Activated naive CD4-positive, alpha-beta T cell treated with Interleukin-2 at 50 U/mL for 16 hours (primary cell): ENCODE measurements around the gene PRPF19.

Source experiments
- DNase-seq: peaks from one replicate; pipeline ENCODE4 v3.0.0-alpha.2; 2020

Gene PRPF19

DNA sequence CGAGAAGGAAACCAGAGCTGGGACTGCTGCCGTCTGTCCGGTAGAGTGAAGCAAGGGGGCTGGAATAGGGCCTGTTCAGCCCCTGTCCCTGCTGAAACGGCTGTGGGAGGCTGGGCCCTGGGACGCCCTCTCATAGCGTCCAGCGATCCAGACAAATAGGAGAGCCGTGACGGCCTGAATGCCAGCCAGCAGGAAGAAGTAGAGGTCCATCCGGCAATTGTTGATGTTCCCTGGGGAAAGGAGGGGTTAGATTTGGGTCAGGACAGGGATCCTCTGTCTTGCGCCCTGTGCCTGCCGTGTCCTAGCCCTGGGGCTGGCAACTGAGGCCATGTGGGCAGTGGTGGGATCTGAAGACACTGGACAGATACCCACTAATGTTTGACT, 30.8 kb upstream of the PRPF19 start:
- DNase-seq: no peak

DNA sequence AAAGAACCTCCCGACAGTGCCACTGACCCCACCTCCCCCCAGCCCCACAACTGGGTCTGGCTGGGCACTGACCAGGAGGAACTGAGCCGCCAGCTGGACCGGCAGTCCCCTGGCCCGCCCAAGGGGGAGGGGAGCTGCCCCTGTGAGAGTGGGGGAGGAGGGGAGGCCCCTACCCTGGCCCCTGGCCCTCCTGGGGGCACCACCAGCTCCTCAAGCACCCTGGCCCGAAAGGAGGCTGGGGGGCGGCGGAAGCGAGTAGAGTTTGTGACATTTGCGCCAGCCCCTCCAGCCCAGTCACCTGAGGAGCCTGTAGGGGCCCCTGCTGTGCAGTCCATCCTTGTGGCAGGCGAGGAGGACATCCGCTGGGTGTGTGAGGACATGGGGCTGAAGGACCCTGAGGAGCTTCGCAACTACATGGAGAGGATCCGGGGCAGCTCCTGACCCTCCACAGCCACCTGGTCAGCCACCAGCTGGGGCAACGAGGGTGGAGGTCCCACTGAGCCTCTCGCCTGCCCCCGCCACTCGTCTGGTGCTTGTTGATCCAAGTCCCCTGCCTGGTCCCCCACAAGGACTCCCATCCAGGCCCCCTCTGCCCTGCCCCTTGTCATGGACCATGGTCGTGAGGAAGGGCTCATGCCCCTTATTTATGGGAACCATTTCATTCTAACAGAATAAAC, 30.2 kb upstream of the PRPF19 start:
- DNase-seq: no peak

DNA sequence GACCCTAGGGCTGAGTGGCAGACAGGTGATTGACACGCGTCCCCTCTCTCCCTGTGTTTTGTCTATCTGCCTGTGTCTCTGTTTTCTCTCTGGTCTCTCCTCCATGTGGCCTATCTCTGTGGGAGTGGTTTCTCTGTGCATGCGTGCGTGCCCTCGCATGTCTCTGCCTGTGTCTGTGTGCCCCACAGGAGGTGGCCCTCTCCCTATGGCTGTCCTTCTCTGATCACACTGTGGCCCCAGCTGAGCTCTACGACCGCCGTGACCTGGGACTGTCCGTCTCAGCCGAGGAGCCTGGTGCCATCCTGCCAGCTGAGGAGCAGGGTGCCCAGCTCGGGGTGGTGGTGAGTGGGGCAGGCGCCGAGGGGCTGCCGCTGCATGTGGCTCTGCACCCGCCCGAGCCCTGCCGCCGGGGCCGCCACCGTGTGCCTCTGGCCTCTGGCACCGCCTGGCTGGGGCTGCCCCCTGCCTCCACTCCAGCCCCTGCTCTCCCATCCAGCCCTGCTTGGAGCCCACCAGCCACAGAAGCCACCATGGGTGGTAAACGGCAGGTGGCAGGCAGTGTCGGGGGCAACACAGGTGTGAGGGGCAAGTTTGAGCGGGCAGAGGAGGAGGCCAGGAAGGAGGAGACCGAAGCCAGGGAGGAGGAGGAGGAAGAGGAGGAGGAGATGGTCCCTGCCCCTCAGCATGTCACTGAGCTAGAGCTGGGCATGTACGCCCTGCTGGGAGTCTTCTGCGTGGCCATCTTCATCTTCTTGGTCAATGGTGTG, 29.5 kb upstream of the PRPF19 start:
- DNase-seq: no peak

DNA sequence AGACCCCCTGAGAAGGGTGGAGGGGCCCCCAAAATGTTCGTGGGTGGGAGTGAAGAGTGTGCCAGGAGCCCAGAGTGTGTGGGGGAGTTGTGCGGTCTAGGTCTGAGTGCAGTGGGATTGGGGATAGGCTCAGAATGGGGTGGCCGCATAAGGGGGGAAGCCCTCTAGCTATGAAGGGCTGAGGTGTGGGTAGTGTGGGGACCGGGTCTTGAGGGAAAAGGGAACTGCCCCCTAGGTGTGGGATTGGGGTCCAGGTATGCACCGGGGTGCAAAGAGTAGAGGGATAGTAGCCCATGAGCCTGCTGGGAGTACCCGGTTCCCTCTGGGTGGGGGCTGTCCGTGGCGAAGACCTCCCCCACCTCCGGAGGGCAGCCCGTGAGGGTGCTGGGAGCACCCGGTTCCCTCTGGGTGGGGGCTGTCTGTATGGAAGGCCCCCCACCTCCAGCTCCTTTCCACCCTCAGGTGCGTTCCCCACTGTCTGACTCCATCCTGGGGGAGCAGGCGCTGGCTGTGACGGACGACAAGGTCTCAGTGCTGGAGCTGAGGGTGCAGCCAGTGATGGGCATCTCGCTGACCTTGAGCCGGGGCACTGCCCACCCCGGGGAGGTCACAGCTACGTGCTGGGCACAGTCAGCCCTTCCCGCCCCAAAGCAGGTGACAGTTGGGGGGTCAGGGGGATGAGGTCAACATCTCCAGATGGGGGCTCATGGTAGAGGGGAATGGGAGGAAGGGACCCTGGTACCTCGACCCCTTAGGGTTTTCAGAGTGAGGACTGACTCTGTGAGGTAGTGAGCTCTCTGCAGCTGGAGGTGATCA, 28.6 kb upstream of the PRPF19 start:
- DNase-seq: no peak

DNA sequence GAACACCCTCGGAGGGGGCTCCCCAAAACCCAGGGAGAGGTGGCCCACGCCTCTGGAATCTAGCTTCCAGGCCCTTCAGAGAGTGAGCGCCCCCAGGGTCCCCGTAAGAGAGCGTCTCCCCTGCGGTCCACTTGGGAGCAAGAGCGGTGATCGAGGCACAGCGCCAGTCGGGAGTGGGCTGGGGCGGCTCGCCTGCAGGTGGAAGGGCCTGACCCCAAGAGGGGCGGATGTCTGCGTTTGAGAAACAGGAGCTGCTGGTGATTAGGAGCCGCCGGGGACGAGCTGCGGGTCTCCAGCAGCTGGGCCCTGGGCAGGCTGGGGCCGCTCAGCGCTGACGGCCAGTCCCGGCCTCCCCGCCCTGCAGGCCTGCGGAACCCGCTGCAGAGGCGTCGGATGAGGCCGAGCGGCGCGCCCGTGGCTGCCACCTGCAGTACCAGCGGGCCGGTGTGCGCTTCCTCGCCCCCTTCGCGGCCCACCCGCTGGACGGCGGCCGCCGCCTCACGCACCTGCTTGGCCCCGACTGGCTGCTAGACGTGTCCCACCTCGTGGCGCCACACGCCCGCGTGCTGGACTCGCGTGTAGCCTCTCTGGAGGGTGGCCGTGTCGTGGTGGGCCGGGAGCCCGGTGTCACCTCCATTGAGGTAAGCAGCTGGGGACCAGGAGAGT, 27.9 kb upstream of the PRPF19 start:
- DNase-seq: no peak

DNA sequence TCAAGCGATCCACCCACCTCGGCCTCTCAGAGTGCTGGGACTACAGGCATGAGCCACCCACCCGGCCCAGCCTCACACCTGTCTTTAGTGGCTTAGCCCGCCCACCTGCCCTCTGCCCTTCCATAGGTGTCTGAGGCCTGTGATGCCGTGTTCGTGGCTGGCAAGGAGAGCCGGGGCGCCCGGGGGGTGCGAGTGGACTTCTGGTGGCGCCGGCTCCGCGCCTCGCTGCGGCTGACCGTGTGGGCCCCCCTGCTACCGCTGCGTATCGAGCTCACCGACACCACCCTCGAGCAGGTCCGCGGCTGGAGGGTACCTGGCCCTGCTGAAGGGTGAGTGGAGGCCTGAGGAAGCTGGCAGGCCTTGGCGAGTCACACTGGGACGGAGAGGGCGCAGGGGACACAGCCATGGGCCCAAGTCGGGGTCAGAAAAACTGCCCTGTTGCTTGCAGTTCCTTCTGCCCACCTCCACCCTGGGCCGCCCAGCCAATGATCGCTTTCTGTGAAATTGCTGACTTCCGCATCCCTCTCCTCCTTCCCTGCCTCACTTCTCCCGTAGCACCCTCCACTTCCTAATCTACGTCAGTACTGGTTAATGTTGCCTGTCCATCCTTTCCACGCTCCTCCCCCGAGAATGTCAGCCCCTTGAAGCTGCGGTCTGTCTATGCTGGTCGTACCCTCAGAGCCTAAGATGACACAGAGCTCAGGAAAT, 27.2 kb upstream of the PRPF19 start:
- DNase-seq: no peak

DNA sequence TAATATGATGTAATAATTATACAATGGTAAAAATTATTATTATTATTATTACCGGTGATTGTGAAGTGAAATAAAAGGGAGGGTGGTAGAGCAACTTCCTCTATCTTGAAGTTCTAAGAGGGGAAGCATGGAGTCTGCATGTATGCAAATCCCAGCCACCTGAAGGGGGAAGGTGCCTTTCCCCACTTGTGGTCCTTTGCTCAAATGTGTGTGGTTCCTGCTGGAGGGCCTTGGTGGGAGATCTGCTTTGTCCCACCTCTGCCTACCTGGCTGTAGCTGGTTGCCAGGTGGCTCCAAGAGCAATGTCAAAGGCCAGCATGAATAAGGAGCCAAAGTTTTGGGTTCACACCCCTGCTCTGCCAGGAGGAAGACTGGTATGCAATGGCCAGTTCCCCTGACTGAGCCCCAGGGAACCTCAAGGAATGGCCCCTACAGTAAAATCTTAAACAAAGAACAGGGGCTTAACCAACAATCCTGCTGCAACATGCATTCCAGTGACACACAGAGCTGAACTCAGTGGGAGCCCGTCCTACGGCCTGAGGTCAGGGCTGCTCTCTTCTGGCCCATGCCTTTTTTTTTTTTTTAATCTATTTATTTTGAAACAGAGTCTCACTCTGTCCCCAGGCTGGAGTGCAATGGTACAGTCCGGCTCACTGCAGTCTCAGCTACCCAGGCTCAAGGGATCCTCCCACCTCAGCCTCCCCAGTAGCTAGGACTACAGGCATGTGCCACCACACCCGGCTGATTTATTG, 26.4 kb upstream of the PRPF19 start:
- no peak for DNase-seq

DNA sequence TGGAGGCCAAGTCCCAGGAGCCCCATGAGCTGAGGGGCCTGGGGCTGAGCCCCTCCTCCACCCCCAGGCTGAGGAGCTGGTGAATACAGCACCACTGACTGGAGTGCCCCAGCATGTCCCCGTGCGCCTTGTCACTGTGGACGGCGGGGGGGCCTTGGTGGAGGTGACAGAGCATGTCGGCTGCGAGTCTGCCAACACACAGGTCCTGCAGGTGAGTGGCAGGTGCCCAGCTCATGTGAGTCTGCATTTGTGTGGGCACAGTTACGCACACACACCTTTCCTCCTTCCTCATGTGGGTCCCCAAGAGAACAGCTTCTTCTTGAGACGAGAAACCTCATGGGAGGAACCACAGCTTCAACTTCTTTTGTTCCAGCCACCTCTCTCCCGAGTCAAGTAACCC, 25.5 kb upstream of the PRPF19 start:
- no peak for DNase-seq

DNA sequence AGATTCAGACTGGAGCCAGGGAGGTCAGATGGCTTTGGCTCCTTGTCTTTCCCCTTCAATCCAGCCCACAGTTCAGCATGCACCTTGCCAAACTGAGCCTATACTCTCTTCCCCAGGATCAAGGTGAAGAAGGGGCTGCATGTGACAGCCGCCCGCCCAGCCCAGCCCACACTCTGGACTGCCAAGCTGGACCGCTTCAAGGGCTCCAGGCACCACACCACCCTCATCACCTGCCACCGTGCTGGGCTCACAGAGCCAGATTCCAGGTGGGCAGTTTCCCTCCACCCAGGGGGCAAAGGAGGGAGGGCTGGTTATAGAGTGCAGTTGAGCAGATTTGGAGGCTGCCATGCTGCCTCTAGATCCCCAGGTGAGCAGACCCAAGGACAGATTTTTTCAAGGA, 24.0 kb upstream of the PRPF19 start:
- no peak for DNase-seq

DNA sequence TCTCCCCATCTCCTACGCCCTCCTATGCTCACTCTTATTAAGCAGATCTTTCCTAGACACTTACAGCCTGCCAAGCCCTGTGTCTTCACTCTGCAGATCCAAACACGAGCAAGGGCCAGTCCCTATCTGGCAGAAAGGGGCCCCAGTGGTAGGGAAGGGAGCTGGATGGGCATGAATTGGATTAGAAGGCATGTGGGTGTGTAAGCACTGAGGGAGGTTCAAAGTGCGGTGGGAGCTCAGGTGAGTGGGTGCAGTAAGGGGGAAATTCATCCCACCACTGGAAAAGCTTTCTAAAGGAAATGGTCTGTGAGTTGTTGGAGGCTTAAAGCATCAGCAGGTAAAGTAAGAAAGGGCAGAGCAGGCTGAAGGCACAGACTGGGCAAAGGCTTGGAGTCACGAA, 23.4 kb upstream of the PRPF19 start:
- no peak for DNase-seq

DNA sequence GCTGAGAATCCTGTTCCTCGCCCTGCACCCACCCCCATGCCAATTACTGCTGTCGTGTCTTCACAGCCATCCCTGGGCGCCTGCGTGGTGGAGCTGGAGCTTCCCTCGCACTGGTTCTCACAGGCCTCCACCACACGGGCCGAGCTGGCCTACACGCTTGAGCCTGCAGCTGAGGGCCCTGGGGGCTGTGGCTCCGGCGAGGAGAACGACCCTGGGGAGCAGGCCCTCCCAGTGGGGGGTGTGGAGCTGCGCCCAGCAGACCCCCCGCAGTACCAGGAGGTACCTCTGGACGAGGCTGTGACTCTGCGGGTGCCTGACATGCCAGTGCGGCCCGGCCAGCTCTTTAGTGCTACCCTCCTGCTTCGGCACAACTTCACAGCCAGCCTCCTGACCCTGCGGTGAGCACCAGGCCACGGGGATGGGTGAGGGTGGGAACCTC, 22.2 kb upstream of the PRPF19 start:
- DNase-seq: no peak

DNA sequence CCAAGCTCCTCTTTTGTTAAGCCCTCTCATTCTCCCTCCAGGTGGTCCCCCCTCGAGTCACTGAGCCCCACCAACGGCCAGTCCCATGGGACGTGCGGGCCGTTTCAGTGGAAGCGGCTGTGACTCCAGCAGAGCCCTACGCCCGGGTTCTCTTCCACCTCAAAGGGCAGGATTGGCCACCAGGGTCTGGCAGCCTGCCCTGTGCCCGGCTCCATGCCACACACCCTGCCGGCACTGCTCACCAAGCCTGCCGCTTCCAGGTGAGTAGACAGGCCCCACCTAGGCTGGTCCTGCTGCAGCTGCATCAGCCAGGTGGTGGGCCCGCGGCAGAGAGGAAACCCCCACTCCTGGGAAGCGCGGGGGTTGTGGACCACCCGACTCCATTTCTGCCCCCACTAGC, 21.2 kb upstream of the PRPF19 start:
- no peak for DNase-seq

DNA sequence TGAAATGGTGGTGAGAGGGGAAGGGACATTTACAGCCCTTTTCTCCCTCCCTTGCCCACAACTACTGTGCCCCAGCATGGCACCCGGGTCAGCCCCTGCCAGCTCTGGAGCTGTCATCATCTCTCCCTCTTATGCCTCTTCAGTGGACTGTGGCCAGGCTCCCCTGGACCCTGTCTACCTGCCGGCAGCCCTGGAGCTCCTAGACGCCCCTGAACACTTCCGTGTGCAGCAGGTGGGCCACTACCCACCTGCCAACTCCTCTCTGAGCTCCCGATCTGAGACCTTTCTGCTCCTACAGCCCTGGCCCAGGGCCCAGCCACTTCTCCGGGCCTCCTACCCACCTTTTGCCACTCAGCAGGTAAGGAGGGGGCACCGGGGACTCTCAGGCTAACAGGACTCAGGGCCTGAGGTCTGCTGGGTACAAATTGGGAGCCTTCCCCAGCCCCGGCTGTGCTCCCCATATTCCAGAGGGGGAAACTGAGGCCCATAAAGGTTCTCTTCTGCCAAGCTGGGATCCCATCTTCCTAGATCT, 20.7 kb upstream of the PRPF19 start:
- DNase-seq: no peak

DNA sequence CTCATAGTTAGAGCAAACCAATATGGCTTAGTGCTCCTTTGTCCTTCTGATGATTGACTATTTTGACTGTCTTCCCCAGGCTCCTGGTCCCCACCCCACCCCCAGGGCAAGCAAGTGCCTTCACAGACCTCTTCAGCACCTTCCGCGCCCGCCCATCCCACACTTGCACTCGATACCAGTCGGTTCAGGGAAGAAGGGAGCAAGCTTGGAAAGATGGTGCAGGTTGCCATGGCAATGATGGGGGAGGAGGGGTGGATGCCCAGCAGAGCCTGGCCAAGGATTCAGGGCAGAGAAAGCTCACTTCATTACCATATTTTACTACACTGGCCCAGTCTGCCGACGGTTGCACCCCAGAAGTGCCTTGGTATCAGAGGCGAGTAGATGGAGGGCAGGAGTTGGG, 20.1 kb upstream of the PRPF19 start:
- DNase-seq: no peak

DNA sequence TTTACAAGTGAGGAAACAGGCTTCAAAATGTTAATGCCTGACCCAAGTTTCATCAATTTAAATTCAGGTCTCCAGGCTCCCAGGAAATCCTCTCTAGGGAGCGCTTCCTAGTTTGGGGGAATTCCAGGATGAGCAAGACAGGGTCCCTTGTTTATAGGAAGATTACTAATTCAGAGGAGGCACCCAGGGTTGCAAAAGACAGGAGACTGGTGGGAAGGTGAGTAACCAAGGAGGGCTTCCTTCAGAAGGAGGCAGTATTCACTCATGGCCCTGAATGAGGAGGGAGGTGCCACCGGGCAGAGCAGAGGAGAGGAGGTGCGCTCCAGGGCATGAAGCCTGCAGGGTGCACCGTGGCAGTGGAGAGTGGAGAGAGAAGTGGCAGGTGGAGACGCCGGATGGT, 19.5 kb upstream of the PRPF19 start:
- DNase-seq: no peak

DNA sequence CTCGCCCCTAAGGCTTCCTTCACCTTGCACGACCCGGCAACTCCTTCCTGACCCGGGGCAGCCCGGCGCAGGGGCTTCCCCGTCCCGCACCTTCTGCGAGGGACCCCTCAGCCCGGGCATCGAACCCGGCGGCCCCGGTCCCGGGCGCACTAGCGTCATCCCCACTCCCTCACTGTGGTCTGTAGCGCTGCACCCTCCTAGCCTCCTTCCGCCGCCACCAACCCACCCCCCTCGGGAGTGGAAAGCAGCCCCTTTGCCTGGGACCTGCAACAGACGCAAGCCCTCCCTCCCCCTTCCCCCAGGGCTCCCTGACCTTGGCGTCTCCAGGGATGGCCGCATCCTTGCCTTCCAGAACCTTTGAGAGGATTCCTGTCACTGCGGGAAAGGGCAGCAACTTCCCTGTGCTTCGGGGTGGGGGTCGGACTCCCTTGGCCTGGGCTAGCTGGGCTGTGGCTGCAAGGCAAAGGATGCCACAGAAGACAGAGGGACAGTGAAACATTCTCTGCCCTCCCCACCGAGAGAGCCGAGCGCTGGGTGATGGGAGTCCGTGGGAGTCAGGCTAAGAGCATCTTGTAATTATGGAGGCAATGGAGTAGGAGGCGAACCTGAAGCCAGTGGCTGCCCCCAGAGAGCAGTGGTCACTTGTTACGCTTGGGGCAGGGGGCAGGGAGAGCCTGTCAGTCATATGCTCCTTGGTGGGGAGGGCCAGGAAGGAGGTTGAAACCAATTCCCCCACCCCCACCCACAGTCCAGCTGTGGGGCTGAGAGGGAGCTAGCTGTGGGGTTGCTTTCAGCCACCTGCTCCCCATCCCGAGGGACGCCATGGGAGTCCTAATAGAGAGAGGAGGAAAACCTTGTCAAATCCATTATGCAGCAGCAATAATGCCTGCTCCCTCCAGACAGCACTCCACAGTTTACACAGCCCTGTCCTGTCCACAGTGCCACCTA, 18.8 kb upstream of the PRPF19 start:
- DNase-seq: no peak

DNA sequence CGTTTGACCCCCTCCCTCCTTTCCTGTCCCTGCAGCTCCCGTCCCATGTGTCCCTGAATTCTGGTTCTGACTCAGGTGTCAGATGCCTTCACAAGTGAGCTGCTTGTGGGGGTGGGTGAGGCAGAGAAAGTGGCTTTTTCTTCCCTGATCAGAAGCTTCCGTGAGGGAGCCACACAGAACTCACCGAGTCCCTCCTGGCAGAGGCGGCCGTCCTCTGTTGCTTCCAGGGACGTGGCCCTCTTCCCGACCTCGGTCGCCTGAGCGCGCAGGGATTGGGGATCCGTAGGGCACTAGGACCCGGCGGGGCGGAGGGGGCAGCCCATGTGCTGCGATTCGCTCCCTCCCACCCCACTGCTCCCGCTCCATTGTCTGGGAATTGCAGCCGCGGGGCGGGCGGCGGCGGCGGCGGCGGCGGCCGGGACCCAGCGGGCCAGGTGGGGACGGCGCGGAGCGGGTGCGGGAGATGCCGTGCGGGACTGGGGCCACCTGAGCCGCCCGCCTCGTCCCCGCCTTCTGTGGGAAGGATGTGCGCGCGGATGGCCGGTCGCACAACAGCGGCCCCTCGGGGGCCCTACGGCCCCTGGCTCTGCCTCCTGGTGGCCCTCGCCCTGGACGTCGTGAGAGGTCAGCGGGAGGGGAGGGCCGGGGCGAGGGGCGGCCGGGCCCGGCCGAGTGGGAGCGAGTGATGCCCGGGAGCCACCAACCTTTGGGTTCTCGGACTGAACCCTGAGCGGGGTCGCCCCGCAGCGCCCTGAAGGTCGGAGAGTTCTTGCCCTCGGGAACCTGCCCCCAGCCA, 17.9 kb upstream of the PRPF19 start, which contains the start of gene TMEM132A:
Gene TMEM132A, plus strand, starts transcription at position 351 of the 796 bp plus-strand sequence. Its CDS starts 174 bp downstream, at position 525.
- DNase-seq: no peak

DNA sequence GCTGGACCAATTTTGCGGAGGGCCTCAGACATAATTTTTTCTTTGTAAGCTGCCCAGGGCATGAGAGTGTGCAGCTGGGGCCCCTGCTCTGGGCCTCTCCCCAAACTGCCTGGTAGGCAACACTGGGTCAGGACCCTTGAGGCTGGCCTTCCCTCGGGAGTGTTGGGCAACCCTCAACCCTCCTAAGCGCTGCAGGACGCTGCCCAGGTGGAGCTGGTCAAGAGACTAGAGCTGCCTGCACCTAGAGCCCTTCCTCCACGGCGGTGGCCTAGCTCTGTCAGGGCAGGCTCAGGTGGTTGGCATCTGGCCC, 17.4 kb upstream of the PRPF19 start:
- no peak for DNase-seq

DNA sequence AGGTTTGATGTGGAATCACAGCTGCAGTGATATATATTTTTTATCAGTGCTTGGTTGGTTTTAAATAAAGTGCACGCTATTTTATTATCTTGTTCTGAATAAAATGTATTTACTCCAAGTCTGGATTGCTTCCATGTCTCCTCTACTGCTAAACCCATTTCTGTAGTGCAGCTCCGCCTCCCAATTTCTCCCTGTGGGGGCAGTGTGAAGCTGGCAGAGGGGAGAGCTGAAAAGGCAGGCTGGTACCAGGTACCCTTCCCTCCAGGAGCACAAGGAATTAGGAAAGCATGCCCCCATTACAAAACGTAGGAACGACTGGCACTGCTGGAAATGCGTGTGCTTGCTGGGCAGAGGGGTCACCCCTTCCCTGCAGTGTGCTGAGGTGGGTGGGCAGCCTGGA, 16.9 kb upstream of the PRPF19 start:
- DNase-seq: no peak

DNA sequence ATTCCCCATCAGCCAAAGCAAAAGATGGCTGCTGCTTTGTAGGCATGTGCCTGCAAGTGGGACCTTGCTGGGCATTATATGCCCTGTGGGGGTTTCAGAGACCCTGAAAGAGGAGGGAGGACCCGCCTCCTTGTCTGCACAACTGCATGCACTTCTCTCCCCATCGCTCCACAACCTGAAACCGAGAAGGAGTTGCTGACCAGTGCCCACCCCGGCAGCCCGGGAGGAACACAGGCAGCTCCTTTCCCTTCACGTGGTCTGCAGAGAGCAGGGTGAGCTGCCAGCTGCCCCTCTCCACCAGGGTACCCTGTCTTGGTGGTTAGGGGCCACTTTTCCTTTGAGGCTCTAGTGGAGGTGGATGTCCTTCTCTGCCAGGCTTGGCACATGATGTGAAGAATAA, 16.5 kb upstream of the PRPF19 start:
- no peak for DNase-seq
